HL-60 (cell line): ENCODE results near the gene GOLPH3.

Experiments
- GABPA ChIP-seq: IDR thresholded peaks from 2 replicates; pipeline ENCODE4 v1.6.1; 2012; ENCODE audit warnings: low read depth
- POLR2AphosphoS5 ChIP-seq: IDR thresholded peaks from 2 replicates; pipeline ENCODE4 v1.6.1; 2012; ENCODE audit warnings: low read depth
- SPI1 ChIP-seq: IDR thresholded peaks from 2 replicates; pipeline ENCODE4 v1.6.1; 2012; ENCODE audit warnings: low read depth, mild to moderate bottlenecking, borderline replicate concordance
- TF ChIP-seq, protein P1 (sequence below): IDR thresholded peaks from one replicate; pipeline ENCODE4 v1.5.1; 2011; ENCODE audit warnings: low read length, control low read depth, inconsistent platforms; ENCODE audit not compliant: insufficient read depth

DNA sequence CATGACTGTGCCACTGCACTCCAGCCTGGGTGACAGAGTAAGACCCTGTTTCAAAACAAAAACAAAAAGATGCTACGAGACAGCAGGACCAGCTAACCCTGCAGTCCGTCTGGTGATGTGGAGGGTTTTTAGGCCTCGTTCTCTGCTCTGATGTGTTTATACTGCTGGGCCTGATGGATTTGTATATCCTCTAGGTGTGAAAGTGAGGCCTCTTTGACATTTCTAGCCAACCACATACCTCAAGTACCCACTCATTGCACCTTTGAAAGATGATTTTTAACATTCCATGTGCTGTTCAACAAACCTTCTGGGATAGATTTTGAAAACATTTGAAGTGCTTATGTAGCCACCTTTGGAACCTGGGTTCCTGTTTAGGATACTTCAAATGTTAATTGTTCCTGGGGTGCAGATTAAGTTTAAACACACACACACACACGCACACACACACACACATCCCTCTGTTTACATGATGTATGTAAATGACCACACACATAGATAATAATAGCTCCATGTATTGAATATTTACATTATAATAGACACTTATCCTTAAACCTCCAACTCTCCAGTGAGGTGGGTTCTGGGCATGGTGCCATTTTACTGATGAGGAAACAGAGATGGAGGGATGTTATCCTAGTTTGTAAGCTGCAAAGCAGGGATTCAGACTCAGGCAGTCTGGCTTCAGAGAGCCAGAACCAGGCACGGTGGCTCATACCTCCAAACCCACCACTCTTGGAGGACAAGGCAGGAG, 48.8 kb upstream of the GOLPH3 start:
- TF ChIP-seq, protein P1, sequence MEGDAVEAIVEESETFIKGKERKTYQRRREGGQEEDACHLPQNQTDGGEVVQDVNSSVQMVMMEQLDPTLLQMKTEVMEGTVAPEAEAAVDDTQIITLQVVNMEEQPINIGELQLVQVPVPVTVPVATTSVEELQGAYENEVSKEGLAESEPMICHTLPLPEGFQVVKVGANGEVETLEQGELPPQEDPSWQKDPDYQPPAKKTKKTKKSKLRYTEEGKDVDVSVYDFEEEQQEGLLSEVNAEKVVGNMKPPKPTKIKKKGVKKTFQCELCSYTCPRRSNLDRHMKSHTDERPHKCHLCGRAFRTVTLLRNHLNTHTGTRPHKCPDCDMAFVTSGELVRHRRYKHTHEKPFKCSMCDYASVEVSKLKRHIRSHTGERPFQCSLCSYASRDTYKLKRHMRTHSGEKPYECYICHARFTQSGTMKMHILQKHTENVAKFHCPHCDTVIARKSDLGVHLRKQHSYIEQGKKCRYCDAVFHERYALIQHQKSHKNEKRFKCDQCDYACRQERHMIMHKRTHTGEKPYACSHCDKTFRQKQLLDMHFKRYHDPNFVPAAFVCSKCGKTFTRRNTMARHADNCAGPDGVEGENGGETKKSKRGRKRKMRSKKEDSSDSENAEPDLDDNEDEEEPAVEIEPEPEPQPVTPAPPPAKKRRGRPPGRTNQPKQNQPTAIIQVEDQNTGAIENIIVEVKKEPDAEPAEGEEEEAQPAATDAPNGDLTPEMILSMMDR, result no peak
- no peak for TF ChIP-seq SPI1
- TF ChIP-seq GABPA, result no peak
- TF ChIP-seq POLR2AphosphoS5, result no peak
